Aorta (tissue), 5 donors: Measurements from ENCODE around the gene UBE4B. TPM values are rescaled to one million over a fixed set of nuclear protein-coding genes. Genes with fewer than 3 reads are reported as not detected.

ENCODE experiments used
- ATAC-seq: fragments of 200-7000 bp; cut with Tn5 transposase; one replicate; pipeline ENCODE4 v1.9.1; 2022; ENCODE audit warnings: moderate library complexity; ENCODE audit not compliant: low FRiP score
- DNase-seq, 2 donors: peaks; one replicate each; pipeline ENCODE4 v3.0.0-alpha.2; 2020
- H3K27ac ChIP-seq, 2 donors: one replicate each; pipeline ENCODE4 v1.5.1; 2013; ENCODE audit warnings: low read length in 2 of 2, mild to moderate bottlenecking in 2 of 2, moderate library complexity in 2 of 2, control low read depth in 1 of 2, inconsistent platforms in 1 of 2, low read depth in 1 of 2
- H3K27me3 ChIP-seq, 2 donors: one replicate each; pipeline ENCODE4 v1.6.1; 2013; ENCODE audit warnings: control low read depth in 1 of 2, low read length in 1 of 2, mild to moderate bottlenecking in 1 of 2, moderate library complexity in 1 of 2; ENCODE audit not compliant: insufficient read depth in 2 of 2, control insufficient read depth in 1 of 2
- H3K36me3 ChIP-seq, 2 donors: one replicate each; pipeline ENCODE4 v1.6.1; 2013; ENCODE audit warnings: control low read depth in 1 of 2, low read length in 1 of 2, mild to moderate bottlenecking in 1 of 2; ENCODE audit not compliant: insufficient read depth in 2 of 2, control insufficient read depth in 1 of 2
- H3K4me1 ChIP-seq, 2 donors: one replicate each; pipeline ENCODE4 v1.6.1; 2013; ENCODE audit warnings: low read length in 2 of 2, control low read depth in 1 of 2, mild to moderate bottlenecking in 1 of 2, moderate library complexity in 1 of 2; ENCODE audit not compliant: insufficient read depth in 2 of 2, control insufficient read depth in 1 of 2
- H3K4me3 ChIP-seq, 2 donors: one replicate each; pipeline ENCODE4 v1.5.1; 2013; ENCODE audit warnings: low read length in 2 of 2, control low read depth in 1 of 2, mild to moderate bottlenecking in 1 of 2
- H3K9me3 ChIP-seq: one replicate; pipeline ENCODE4 v1.6.1; 2013; ENCODE audit warnings: mild to moderate bottlenecking, low read length; ENCODE audit not compliant: control insufficient read depth
- whole genome bisulfite sequencing, 2 donors: extraction: QIAGEN DNeasy Blood & Tissue Kit; methylation state at CpG; one replicate each; pipeline ENCODE4 v1.1.7; 2013; 5-methylcytosine and 5-hydroxymethylcytosine counted together
- intact Hi-C, 2 donors: fragments of 100-400 bp; cut with DNase I; formaldehyde crosslinking; loops; one replicate each; pipeline versions ENCODE4 v1.14.2 to v1.15.0; 2022
- polyA plus RNA-seq, 2 donors: library from polyadenylated mRNA; stranded (reverse); fragments of 200-250 nt; gene quantifications; one replicate each; pipeline ENCODE4 v1.2.3, GENCODE V29; 2013
- total RNA-seq, 2 donors: library from RNA; stranded (reverse); fragmentation: NEBNext Ultra II Directional; extraction: Animal tissue kit (Norgen Biotek cat#: 25700); gene quantifications; one replicate each; pipeline ENCODE4 v1.2.1, GENCODE V29; 2021
- donor health status: healthy with polysubstance abuse.
- donor health status: Bipolar disorder and iron deficiency.
- donor health status: DM: no; HTN: no; CAD: no.
- donor health status: DM: no; HTN: no; CAD: no.
- donor health status: DM: yes; HTN: yes; CAD: no.

The UBE4B gene
- total and polyA plus RNA-seq, 4 donors = 11.6 to 54.8 (median 38.4) TPM

DNA sequence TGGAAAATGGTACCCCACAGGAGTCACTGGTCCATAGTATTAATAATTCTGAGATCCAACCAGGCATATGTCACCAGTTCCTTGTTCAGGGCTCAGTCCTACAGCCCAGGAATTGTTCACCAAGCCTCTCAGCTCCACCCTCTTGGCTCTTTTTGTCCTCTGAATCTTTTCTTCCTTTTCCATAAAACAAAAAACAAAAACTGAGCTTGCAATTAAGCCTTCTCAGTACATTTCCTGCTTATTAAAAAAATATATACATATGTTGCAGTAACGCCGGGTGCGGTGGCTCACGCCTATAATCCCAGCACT, 154.2 kb downstream of the UBE4B start:
- no peaks in the 10 kb centered on the region for H3K36me3 ChIP-seq
- no peak overlapping the region for H3K4me3 ChIP-seq
- intact Hi-C loops = no loop called here
- no peaks in the 10 kb centered on the region for H3K9me3 ChIP-seq
- no peaks in the 10 kb centered on the region for H3K4me1 ChIP-seq
- no peaks in the 10 kb centered on the region for H3K27me3 ChIP-seq
- no peak overlapping the region for H3K27ac ChIP-seq
- WGBS, 2 donors = 95 to 97% methylated on average over 4 of the region's 4 CpGs
- DNase-seq (no peak), ATAC-seq (no peak)

- DNase-seq = no peak
- Histone ChIP-seq H3K4me1 (no peaks in the 10 kb centered on the region), H3K36me3 (no peaks in the 10 kb centered on the region), H3K9me3 (no peaks in the 10 kb centered on the region), H3K4me3 (no peak overlapping the region), H3K27me3 (no peaks in the 10 kb centered on the region), H3K27ac (no peak overlapping the region)
- ATAC-seq = no peak
- 95 to 98% methylated on average over 2 of the region's 2 CpGs for WGBS, 2 donors
- intact Hi-C loops = no loop called here
Observed at GRCh38 chr1:10188133-10188650, 155.4 kb downstream of the UBE4B start.

DNA sequence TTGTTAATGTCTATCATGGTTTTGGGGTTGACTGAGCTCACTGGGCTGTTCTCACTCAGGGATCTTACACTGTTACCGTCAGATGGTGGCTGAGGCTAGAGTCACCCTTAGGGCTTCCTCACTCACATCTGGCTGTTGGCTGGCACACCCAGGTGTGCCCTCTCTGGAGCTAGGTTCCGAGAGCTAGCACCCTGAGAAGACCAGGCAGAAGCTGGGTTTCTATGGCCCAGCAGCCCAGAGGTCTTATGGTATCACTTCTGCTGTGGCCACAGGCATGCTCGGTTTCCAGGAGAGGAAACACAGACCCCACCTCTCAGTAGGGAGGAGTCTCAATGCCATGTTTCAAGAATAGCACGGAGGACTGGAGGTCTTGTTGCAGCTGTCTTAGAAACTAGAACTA, 156.9 kb downstream of the UBE4B start:
- no peaks in the 10 kb centered on the region for H3K36me3 ChIP-seq
- no peaks in the 10 kb centered on the region for H3K9me3 ChIP-seq
- no peak overlapping the region for H3K27ac ChIP-seq
- H3K4me3 ChIP-seq = no peak overlapping the region
- intact Hi-C loops = no loop called here
- no peak for ATAC-seq
- no peak for DNase-seq
- no peaks in the 10 kb centered on the region for H3K27me3 ChIP-seq
- no peaks in the 10 kb centered on the region for H3K4me1 ChIP-seq
- 58 to 65% methylated on average over 4 of the region's 4 CpGs for WGBS, 2 donors

DNA sequence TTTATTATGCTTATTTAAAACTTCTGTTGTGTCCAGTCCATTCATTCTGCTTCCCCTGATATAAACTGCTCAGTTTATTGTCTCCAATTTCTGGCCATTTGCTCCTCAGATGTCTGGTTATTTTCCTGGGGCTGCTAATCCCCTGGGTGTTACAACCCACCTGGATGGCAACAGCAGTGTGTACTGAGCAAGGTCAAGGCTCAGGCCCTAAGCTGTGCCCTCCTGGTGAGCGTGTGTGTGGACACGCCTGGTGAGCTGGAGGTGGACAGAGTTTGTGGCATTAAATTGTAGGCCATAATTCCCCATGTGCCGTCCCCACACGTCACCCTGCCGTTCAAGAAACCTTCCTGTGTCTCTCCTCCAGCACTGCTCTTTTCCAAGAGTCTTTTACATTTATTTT, 159.5 kb downstream of the UBE4B start:
- Histone ChIP-seq H3K27me3 (no peaks in the 10 kb centered on the region), H3K9me3 (no peaks in the 10 kb centered on the region), H3K36me3 (no peaks in the 10 kb centered on the region), H3K4me3 (no peak overlapping the region), H3K27ac (no peak overlapping the region), H3K4me1 (no peaks in the 10 kb centered on the region)
- ATAC-seq (no peak), DNase-seq (no peak)
- 84 to 85% methylated on average over 5 of the region's 5 CpGs for WGBS, 2 donors
- intact Hi-C loops = no loop called here

GRCh38 chr1:10193288-10193687, 160.5 kb downstream of the UBE4B start:
- H3K36me3 ChIP-seq = no peaks in the 10 kb centered on the region
- ATAC-seq = no peak
- intact Hi-C loops = no loop called here
- no peaks in the 10 kb centered on the region for H3K9me3 ChIP-seq
- no peak overlapping the region for H3K27ac ChIP-seq
- no peaks in the 10 kb centered on the region for H3K27me3 ChIP-seq
- no peaks in the 10 kb centered on the region for H3K4me1 ChIP-seq
- no peak overlapping the region for H3K4me3 ChIP-seq
- WGBS, 2 donors = 83% methylated on average over 6 of the region's 6 CpGs
- DNase-seq = no peak

- Histone ChIP-seq H3K27ac (no peak overlapping the region), H3K4me1 (no peaks in the 10 kb centered on the region), H3K36me3 (no peaks in the 10 kb centered on the region), H3K4me3 (no peak overlapping the region), H3K9me3 (no peaks in the 10 kb centered on the region), H3K27me3 (no peaks in the 10 kb centered on the region)
- ATAC-seq (no peak), DNase-seq (no peak)
- intact Hi-C loops = no loop called here
- 76 to 81% methylated on average over 6 of the region's 6 CpGs for WGBS, 2 donors
Observed at GRCh38 chr1:10195570-10195969, 162.8 kb downstream of the UBE4B start.

DNA sequence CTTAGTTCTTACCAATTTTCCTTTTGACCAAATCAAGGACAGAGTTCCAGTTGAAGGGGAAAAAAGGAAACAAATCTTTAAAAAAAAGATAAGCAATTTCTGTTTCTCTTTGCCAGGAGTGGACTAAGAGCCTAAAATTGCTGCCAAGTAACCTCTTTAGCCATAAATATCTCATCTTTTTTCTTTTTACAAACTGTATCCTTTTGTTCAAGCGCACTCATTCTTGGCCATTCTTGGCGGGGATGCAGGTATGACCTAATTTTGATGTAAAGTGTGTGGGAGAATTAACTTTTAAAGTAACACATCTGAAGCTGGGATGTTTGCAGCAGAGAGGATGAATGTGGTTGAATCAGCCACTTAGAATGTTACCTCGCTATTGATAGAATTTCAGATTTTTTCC, 164.2 kb downstream of the UBE4B start:
- no peak overlapping the region for H3K4me3 ChIP-seq
- H3K9me3 ChIP-seq = no peaks in the 10 kb centered on the region
- no peaks in the 10 kb centered on the region for H3K36me3 ChIP-seq
- intact Hi-C loops = no loop called here
- no peaks in the 10 kb centered on the region for H3K27me3 ChIP-seq
- WGBS, 2 donors = 7 to 8% methylated on average over 3 of the region's 3 CpGs
- DNase-seq (no peak), ATAC-seq (no peak)
- no peaks in the 10 kb centered on the region for H3K4me1 ChIP-seq
- no peak overlapping the region for H3K27ac ChIP-seq

- no peak for DNase-seq
- Histone ChIP-seq H3K36me3 (no peaks in the 10 kb centered on the region), H3K27me3 (no peaks in the 10 kb centered on the region), H3K27ac (no peak overlapping the region), H3K4me1 (no peaks in the 10 kb centered on the region), H3K9me3 (no peaks in the 10 kb centered on the region), H3K4me3 (no peak overlapping the region)
- ATAC-seq = no peak
- intact Hi-C loops = no loop called here
- WGBS, 2 donors = 93% methylated on average over 4 of the region's 4 CpGs
Observed at GRCh38 chr1:10200620-10201019, 167.9 kb downstream of the UBE4B start.

GRCh38 chr1:10204003-10204642, 171.4 kb downstream of the UBE4B start:
- H3K4me1 ChIP-seq = no peaks in the 10 kb centered on the region
- no peak overlapping the region for H3K27ac ChIP-seq
- intact Hi-C loops = no loop called here
- H3K27me3 ChIP-seq = no peaks in the 10 kb centered on the region
- WGBS, 2 donors = 63 to 71% methylated on average over 7 of the region's 7 CpGs
- H3K9me3 ChIP-seq = no peaks in the 10 kb centered on the region
- ATAC-seq (no peak), DNase-seq (no peak)
- H3K4me3 ChIP-seq = no peak overlapping the region
- H3K36me3 ChIP-seq = no peaks in the 10 kb centered on the region
